ENCODE results near the gene RAB8A.

GRCh38 chr19:16139752-16140151 lies 28.1 kb downstream of the RAB8A start:
- TF ChIP-seq CTCF (IDR thresholded peaks at IDR 0.05; ENCODE audit: poor library complexity, severe bottlenecking) (no peak), SMC3 (conservative IDR thresholded peaks at IDR 0.05; ENCODE audit: poor library complexity) (no peak), EP300 (conservative IDR thresholded peaks at IDR 0.05; ENCODE audit: poor library complexity, severe bottlenecking) (no peak), EZH2 (IDR thresholded peaks at IDR 0.05; ENCODE audit: borderline replicate concordance, insufficient read depth, low read length, poor library complexity, severe bottlenecking) (no peak), POLR2AphosphoS5 (IDR thresholded peaks at IDR 0.05) (no peak)
- TF ChIP-seq, protein P1, sequence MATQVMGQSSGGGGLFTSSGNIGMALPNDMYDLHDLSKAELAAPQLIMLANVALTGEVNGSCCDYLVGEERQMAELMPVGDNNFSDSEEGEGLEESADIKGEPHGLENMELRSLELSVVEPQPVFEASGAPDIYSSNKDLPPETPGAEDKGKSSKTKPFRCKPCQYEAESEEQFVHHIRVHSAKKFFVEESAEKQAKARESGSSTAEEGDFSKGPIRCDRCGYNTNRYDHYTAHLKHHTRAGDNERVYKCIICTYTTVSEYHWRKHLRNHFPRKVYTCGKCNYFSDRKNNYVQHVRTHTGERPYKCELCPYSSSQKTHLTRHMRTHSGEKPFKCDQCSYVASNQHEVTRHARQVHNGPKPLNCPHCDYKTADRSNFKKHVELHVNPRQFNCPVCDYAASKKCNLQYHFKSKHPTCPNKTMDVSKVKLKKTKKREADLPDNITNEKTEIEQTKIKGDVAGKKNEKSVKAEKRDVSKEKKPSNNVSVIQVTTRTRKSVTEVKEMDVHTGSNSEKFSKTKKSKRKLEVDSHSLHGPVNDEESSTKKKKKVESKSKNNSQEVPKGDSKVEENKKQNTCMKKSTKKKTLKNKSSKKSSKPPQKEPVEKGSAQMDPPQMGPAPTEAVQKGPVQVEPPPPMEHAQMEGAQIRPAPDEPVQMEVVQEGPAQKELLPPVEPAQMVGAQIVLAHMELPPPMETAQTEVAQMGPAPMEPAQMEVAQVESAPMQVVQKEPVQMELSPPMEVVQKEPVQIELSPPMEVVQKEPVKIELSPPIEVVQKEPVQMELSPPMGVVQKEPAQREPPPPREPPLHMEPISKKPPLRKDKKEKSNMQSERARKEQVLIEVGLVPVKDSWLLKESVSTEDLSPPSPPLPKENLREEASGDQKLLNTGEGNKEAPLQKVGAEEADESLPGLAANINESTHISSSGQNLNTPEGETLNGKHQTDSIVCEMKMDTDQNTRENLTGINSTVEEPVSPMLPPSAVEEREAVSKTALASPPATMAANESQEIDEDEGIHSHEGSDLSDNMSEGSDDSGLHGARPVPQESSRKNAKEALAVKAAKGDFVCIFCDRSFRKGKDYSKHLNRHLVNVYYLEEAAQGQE (IDR thresholded peaks at IDR 0.05; ENCODE audit: borderline replicate concordance), result no peak

Data from neural cell (in vitro differentiated cells).